ENCODE results near the gene MPPED2. TPM values are rescaled to one million over a fixed set of nuclear protein-coding genes. Genes with fewer than 3 reads are reported as not detected.

Gene MPPED2
- polyA plus RNA-seq, 1 donor (not counting 4 experiments of a cell fraction or from before 2014, with no cell fraction given) = not detected

DNA sequence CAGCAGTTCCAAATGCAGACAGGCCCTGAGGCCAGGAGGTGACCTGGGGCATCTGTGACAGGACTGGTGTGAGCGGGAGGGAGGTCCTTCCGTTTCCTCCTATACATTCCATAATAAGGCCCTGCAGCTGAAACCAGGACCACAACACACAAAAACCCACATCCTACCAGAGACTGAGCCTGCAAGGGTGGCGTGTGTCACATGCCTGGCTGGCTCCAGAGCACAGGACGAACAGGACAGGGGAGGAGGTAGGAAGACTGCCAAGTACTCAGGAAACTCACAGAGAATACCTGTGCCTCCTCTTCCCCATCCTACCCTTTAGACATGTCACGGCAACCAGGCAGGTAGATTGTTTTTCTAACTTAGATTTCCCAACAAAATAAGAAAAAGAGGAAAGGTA lies 159.4 kb downstream of the MPPED2 start:
- no peak overlapping the region for H3K4me3 ChIP-seq (ENCODE audit: control insufficient read depth in 2 of 3, extremely low read depth in 1 of 3, insufficient read depth in 2 of 3, low read depth in 1 of 3, low read length in 3 of 3)
- no peaks in the 10 kb centered on the region for H3K79me2 ChIP-seq (ENCODE audit: control insufficient read depth, insufficient read depth, low read length)
- FAIRE-seq = no peak
- no peaks in the 10 kb centered on the region for H4K20me1 ChIP-seq (ENCODE audit: control insufficient read depth, extremely low read depth, insufficient read depth, low read length)
- H3K36me3 ChIP-seq (ENCODE audit: control insufficient read depth in 2 of 2, extremely low read depth in 1 of 2, insufficient read depth in 2 of 2, low read length in 2 of 2) = no peaks in the 10 kb centered on the region
- DNase-seq (ENCODE audit: low read depth, low spot score) = no peak
- TF ChIP-seq EZH2 (IDR thresholded peaks at IDR 0.05; ENCODE audit: low read length) = no peak
- TF ChIP-seq, protein P1, sequence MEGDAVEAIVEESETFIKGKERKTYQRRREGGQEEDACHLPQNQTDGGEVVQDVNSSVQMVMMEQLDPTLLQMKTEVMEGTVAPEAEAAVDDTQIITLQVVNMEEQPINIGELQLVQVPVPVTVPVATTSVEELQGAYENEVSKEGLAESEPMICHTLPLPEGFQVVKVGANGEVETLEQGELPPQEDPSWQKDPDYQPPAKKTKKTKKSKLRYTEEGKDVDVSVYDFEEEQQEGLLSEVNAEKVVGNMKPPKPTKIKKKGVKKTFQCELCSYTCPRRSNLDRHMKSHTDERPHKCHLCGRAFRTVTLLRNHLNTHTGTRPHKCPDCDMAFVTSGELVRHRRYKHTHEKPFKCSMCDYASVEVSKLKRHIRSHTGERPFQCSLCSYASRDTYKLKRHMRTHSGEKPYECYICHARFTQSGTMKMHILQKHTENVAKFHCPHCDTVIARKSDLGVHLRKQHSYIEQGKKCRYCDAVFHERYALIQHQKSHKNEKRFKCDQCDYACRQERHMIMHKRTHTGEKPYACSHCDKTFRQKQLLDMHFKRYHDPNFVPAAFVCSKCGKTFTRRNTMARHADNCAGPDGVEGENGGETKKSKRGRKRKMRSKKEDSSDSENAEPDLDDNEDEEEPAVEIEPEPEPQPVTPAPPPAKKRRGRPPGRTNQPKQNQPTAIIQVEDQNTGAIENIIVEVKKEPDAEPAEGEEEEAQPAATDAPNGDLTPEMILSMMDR (optimal IDR thresholded peaks at IDR 0.05 in 1 of 3, IDR thresholded peaks at IDR 0.05 in 1 of 3, conservative IDR thresholded peaks at IDR 0.05 in 1 of 3; ENCODE audit: extremely low read depth in 1 of 3, insufficient read depth in 2 of 3, low read length in 3 of 3) = no peak
- H3K4me1 ChIP-seq (ENCODE audit: control insufficient read depth, extremely low read depth, insufficient read depth, low read length) = no peaks in the 10 kb centered on the region
- H2AFZ ChIP-seq (ENCODE audit: control insufficient read depth, low read length) = no peak overlapping the region
- dilution Hi-C loops (cut with MboI; ENCODE audit: extremely low pct_ligation_motif_present, low sequenced_read_pairs) = no loop called here
- H3K9ac ChIP-seq (ENCODE audit: control insufficient read depth, extremely low read depth, insufficient read depth, low read length) = no peak overlapping the region
- H3K9me3 ChIP-seq (ENCODE audit: control insufficient read depth, low read depth, low read length) = no peaks in the 10 kb centered on the region
- no peaks in the 10 kb centered on the region for H3K9me1 ChIP-seq (ENCODE audit: control insufficient read depth, extremely low read depth, insufficient read depth, low read length)
- H3K27ac ChIP-seq (ENCODE audit: control insufficient read depth, insufficient read depth, low read length) = no peak overlapping the region
- no peak overlapping the region for H3K4me2 ChIP-seq (ENCODE audit: control insufficient read depth, extremely low read depth, insufficient read depth, low read depth, low read length)
- H3K27me3 ChIP-seq (ENCODE audit: control insufficient read depth, extremely low read depth, insufficient read depth, low read length) = peaks cover 8% of the 10 kb centered on the region

DNA sequence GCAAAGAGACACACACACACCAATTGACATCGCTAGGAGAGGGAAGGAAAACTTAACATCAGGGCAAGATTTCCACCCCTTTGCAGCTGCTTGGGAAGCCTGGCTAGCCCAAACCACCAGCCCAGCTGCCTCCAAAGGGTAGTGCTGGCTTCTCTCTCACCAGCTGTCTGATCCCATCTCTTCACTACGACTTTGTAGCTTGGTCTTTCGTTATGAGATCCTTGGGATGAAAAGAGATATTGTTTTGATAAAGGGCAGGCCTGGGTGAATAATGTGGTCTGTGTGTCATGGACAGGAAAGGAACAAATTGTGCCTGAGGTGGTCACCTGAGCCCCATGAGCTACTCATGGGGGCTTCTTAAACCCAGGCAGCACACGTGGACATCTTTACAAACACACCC lies 161.3 kb downstream of the MPPED2 start:
- dilution Hi-C loops (cut with MboI; ENCODE audit: extremely low pct_ligation_motif_present, low sequenced_read_pairs) = no loop called here
- TF ChIP-seq, protein P1 (optimal IDR thresholded peaks at IDR 0.05 in 1 of 3, IDR thresholded peaks at IDR 0.05 in 1 of 3, conservative IDR thresholded peaks at IDR 0.05 in 1 of 3; ENCODE audit: extremely low read depth in 1 of 3, insufficient read depth in 2 of 3, low read length in 3 of 3) = no peak
- TF ChIP-seq EZH2 (IDR thresholded peaks at IDR 0.05; ENCODE audit: low read length) = no peak
- H3K4me3 ChIP-seq (ENCODE audit: control insufficient read depth in 2 of 3, extremely low read depth in 1 of 3, insufficient read depth in 2 of 3, low read depth in 1 of 3, low read length in 3 of 3) = no peak overlapping the region
- H3K9me1 ChIP-seq (ENCODE audit: control insufficient read depth, extremely low read depth, insufficient read depth, low read length) = no peaks in the 10 kb centered on the region
- H3K9ac ChIP-seq (ENCODE audit: control insufficient read depth, extremely low read depth, insufficient read depth, low read length) = no peak overlapping the region
- no peaks in the 10 kb centered on the region for H3K9me3 ChIP-seq (ENCODE audit: control insufficient read depth, low read depth, low read length)
- no peaks in the 10 kb centered on the region for H4K20me1 ChIP-seq (ENCODE audit: control insufficient read depth, extremely low read depth, insufficient read depth, low read length)
- no peak overlapping the region for H2AFZ ChIP-seq (ENCODE audit: control insufficient read depth, low read length)
- no peaks in the 10 kb centered on the region for H3K4me1 ChIP-seq (ENCODE audit: control insufficient read depth, extremely low read depth, insufficient read depth, low read length)
- no peaks in the 10 kb centered on the region for H3K79me2 ChIP-seq (ENCODE audit: control insufficient read depth, insufficient read depth, low read length)
- FAIRE-seq (no peak), DNase-seq (ENCODE audit: low read depth, low spot score) (no peak)
- H3K4me2 ChIP-seq (ENCODE audit: control insufficient read depth, extremely low read depth, insufficient read depth, low read depth, low read length) = no peak overlapping the region
- peaks cover 8% of the 10 kb centered on the region for H3K27me3 ChIP-seq (ENCODE audit: control insufficient read depth, extremely low read depth, insufficient read depth, low read length)
- H3K27ac ChIP-seq (ENCODE audit: control insufficient read depth, insufficient read depth, low read length) = no peak overlapping the region
- H3K36me3 ChIP-seq (ENCODE audit: control insufficient read depth in 2 of 2, extremely low read depth in 1 of 2, insufficient read depth in 2 of 2, low read length in 2 of 2) = no peaks in the 10 kb centered on the region

All from keratinocyte (primary cell).